Heart left ventricle (tissue), 16 donors: ENCODE measurements around the gene ZNF488. TPM values are rescaled to one million over a fixed set of nuclear protein-coding genes. Genes with fewer than 3 reads are reported as not detected.

ENCODE experiments used
- ATAC-seq, 4 donors: fragments of 200-7000 bp; cut with Tn5 transposase; one replicate each; pipeline ENCODE4 v1.9.1; 2020 to 2022; ENCODE audit warnings: moderate library complexity in 4 of 4, mild to moderate bottlenecking in 3 of 4, moderate number of reproducible peaks in 1 of 4
- DNase-seq, 5 donors: peaks; one replicate each; pipeline ENCODE4 v3.0.0-alpha.2; 2020
- H3K27ac ChIP-seq, 12 donors: fragments of 200-600 bp; sonication (generic) in 4 of 12; one replicate each; pipeline versions ENCODE4 v1.5.0 to v1.8.0; 2016 to 2022; ENCODE audit warnings: mild to moderate bottlenecking in 2 of 12
- H3K27me3 ChIP-seq, 9 donors: fragments of 200-600 bp; sonication (generic) in 2 of 9; one replicate each; pipeline versions ENCODE4 v1.5.1 to v1.8.0; 2016 to 2022; ENCODE audit warnings: mild to moderate bottlenecking in 3 of 9
- H3K36me3 ChIP-seq, 9 donors: fragments of 200-600 bp; sonication (generic) in 2 of 9; one replicate each; pipeline versions ENCODE4 v1.5.0 to v1.8.0; 2018 to 2022; ENCODE audit warnings: mild to moderate bottlenecking in 2 of 9
- H3K4me1 ChIP-seq, 12 donors: fragments of 200-600 bp; sonication (generic) in 4 of 12; one replicate each; pipeline versions ENCODE4 v1.5.0 to v1.8.0; 2016 to 2022; ENCODE audit warnings: mild to moderate bottlenecking in 3 of 12
- H3K4me3 ChIP-seq, 12 donors: fragments of 200-600 bp; sonication (generic) in 4 of 12; one replicate each; pipeline versions ENCODE4 v1.5.0 to v1.8.0; 2017 to 2022; ENCODE audit warnings: mild to moderate bottlenecking in 9 of 12, moderate library complexity in 4 of 12
- H3K9me3 ChIP-seq, 12 donors: fragments of 200-600 bp; sonication (generic) in 4 of 12; one replicate each; pipeline versions ENCODE4 v1.5.0 to v1.8.0; 2016 to 2022; ENCODE audit warnings: mild to moderate bottlenecking in 1 of 12
- CTCF ChIP-seq, 12 donors: fragments of 200-600 bp; sonication (generic) in 4 of 12; IDR thresholded peaks; one replicate each; pipeline versions ENCODE4 v1.5.0 to v1.8.0; 2018 to 2022; ENCODE audit warnings: antibody characterized with exemption in 12 of 12, mild to moderate bottlenecking in 5 of 12
- POLR2A ChIP-seq, 2 donors: fragments of 450-650 bp; IDR thresholded peaks; one replicate each; pipeline ENCODE4 v1.6.1; 2017; ENCODE audit warnings: antibody characterized with exemption in 2 of 2, mild to moderate bottlenecking in 2 of 2, moderate library complexity in 2 of 2
- whole genome bisulfite sequencing, 4 donors: extraction: QIAGEN DNeasy Blood & Tissue Kit in 2 of 4; methylation state at CpG; one replicate each; pipeline versions ENCODE4 v1.1.5 to v1.1.7; 2013 to 2018; 5-methylcytosine and 5-hydroxymethylcytosine counted together
- intact Hi-C, 10 donors: fragments of 100-400 bp; cut with DNase I; formaldehyde crosslinking; loops; one replicate each; pipeline versions ENCODE4 v1.11.1 to v1.14.2; 2022
- polyA plus RNA-seq, 2 donors: library from polyadenylated mRNA; stranded (reverse); fragments of 200-250 nt; gene quantifications; one replicate each; pipeline ENCODE4 v1.2.3, GENCODE V29; 2013
- total RNA-seq, 9 donors: library from RNA; depleted of rRNA in 2 of 9; stranded (reverse); fragments of >200 nt in 2 of 9; fragmentation: NEBNext Ultra II Directional in 3 of 9; extraction: Animal tissue kit (Norgen Biotek cat#: 25700) in 3 of 9; gene quantifications; one replicate each; pipeline versions ENCODE4 v1.1.0 to v1.2.4, GENCODE V29; 2016 to 2023
- donor health status: ischemic (EF 13 %, LVEDD 7.1; RV severe dilation, severe dysfunction).
- donor health status: healthy with polysubstance abuse.
- donor health status: DM: no; HTN: yes; CAD: no.
- donor health status: DM: no; HTN: no; CAD: no.
- donor health status: ischemic (EF 25% LVEDD 6.9; RV normal size, moderate dysfunction).
- donor health status: ischemic (EF 25% LVEDD 5.7; RV mildly dilated, moderate dysfunction).
- donor health status: healthy.
- donor health status: DM: yes; HTN: yes; CAD: no.
- donor health status: ischemic (EF 35%, LVEDD 5.7; RV mildly dilated, moderate dysfunction).
- donor health status: nonischemic (EF 11% LVEDD 7.7; RV severe dilation, severe dysfunction).
- donor health status: DM: yes; HTN: yes; CAD: no.
- donor health status: PGD.
- donor health status: ischemic (EF 29% LVEDD 5.4; RV normal size, mild dysfunction).
- donor health status: nonischemic (EF 23%, LVEDD 6.1; RV moderate dilation, normal function).

The ZNF488 gene
- total and polyA plus RNA-seq, 11 donors: 0.06 to 0.25 (median 0.08) TPM; not detected in 6

DNA sequence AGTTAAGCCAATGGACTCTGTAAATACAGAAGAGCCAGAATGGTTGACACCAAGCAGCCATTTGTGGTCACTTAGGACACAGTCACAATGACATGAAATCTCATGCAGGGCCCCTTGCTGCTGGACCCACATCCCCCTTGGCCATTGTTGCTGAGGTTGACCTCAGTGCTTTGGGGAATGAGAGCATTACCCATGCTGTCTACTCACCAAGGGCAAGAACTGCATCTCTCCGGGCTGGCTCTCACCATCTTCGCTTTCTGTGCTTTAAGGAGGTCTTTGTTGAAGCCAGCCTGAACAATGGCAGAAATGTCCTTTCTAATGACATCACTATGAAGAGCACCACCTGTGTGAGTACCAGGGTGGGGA is 30.1 kb upstream of the ZNF488 start:
- 91 to 100% (median 97%) methylated on average over 2 of the region's 2 CpGs for WGBS, 4 donors
- no peak overlapping the region for H3K27ac ChIP-seq
- no peaks in the 10 kb centered on the region for H3K27me3 ChIP-seq
- no peak for ATAC-seq
- DNase-seq: no peak
- TF ChIP-seq POLR2A (IDR thresholded peaks at IDR 0.05) (no peak), CTCF (IDR thresholded peaks at IDR 0.05) (no peak)
- H3K36me3 ChIP-seq: no peaks in the 10 kb centered on the region
- no peaks in the 10 kb centered on the region for H3K9me3 ChIP-seq
- intact Hi-C loops: no loop called here
- no peaks in the 10 kb centered on the region for H3K4me1 ChIP-seq
- H3K4me3 ChIP-seq: no peak overlapping the region

DNA sequence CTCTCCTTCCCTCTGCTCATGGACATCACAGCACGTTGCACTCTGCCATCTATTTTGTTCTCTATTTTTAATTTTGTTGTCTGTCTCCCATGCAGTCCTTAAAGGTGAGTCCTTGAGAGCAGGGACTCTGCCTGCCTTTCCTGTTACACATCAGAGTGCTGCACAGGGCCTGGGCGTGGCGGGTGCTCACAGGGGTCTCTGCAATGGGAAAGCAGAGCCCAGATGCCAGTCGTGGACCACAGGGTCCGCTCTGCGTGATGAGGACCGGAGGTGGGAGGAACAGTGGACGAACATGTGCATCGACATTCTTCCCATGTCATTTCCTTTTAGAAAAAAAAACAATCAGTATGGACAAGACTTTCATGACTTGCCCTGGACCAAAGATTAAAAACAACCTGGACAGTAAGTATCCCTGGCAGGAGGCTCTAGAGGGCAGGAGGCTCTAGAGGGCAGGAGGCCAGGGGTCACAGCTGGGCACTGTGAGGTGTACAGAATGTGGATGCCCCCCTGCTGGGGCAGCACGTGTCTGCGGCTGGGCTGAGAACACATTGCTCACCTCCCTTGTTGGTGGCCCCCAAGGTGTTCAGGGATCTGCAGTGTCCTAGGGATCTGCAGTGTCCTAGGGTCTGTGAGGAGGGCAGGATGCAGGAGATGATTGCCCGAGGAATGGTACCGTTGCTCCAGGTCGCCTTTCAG is 29.6 kb upstream of the ZNF488 start:
- 59 to 79% (median 79%) methylated on average over 14 of the region's 14 CpGs for WGBS, 4 donors
- H3K27me3 ChIP-seq: no peaks in the 10 kb centered on the region
- H3K4me1 ChIP-seq: no peaks in the 10 kb centered on the region
- H3K9me3 ChIP-seq: no peaks in the 10 kb centered on the region
- intact Hi-C loops: no loop called here
- H3K27ac ChIP-seq: no peak overlapping the region
- ATAC-seq (no peak), DNase-seq (no peak)
- no peaks in the 10 kb centered on the region for H3K36me3 ChIP-seq
- TF ChIP-seq POLR2A (IDR thresholded peaks at IDR 0.05) (no peak), CTCF (IDR thresholded peaks at IDR 0.05) (no peak)
- no peak overlapping the region for H3K4me3 ChIP-seq

DNA sequence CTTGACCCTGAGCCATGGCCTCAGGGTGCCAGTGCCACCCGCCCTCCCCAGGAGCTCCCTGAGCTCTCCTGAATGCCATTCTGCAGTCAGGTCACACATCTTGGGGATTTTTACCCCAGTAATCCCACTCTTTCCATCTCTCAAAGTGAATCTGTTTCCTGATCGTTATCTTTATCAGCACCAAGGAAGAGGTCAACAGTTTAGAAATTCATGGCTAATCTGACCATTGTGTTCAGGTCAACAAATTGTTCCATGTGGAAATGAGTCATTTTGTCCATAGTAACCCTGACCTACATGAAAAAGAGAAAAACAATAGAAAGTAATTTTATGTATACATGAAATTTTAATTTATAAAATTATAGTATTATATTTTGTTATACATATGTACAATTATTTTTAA is 28.8 kb upstream of the ZNF488 start:
- 74 to 82% (median 80%) methylated on average over 2 of the region's 2 CpGs for WGBS, 4 donors
- no peak for ATAC-seq
- no peak overlapping the region for H3K27ac ChIP-seq
- H3K4me1 ChIP-seq: no peaks in the 10 kb centered on the region
- no peak overlapping the region for H3K4me3 ChIP-seq
- H3K27me3 ChIP-seq: no peaks in the 10 kb centered on the region
- intact Hi-C loops: no loop called here
- no peaks in the 10 kb centered on the region for H3K36me3 ChIP-seq
- TF ChIP-seq CTCF (IDR thresholded peaks at IDR 0.05) (no peak), POLR2A (IDR thresholded peaks at IDR 0.05) (no peak)
- H3K9me3 ChIP-seq: no peaks in the 10 kb centered on the region
- DNase-seq: no peak

GRCh38 chr10:47412177-47412730 is 28.2 kb upstream of the ZNF488 start:
- no peak for ATAC-seq
- H3K9me3 ChIP-seq: no peaks in the 10 kb centered on the region
- no peaks in the 10 kb centered on the region for H3K27me3 ChIP-seq
- no peak overlapping the region for H3K27ac ChIP-seq
- no peaks in the 10 kb centered on the region for H3K36me3 ChIP-seq
- TF ChIP-seq POLR2A (IDR thresholded peaks at IDR 0.05) (no peak), CTCF (IDR thresholded peaks at IDR 0.05) (no peak)
- no peak for DNase-seq
- no peak overlapping the region for H3K4me3 ChIP-seq
- intact Hi-C loops: no loop called here
- H3K4me1 ChIP-seq: no peaks in the 10 kb centered on the region
- WGBS, 4 donors: 86 to 97% (median 93%) methylated on average over 5 of the region's 5 CpGs
